Large intestine (tissue), 12 donors: Measurements from ENCODE around the gene ELL3. TPM values are rescaled to one million over a fixed set of nuclear protein-coding genes. Genes with fewer than 3 reads are reported as not detected.
A peak's percentile ranks its signal among the peaks of the same experiment; 100 is the strongest.
"Not testable (repeated sequence)": the region's sequence is repeated elsewhere in the genome, so short reads cannot be mapped to it uniquely, and the experiment has no call there.

Experiments used
- DNase-seq, 2 donors: peaks; one replicate each; pipeline versions ENCODE4 v3.0.0 to v3.0.0-alpha.2; 2013
- H3K27ac ChIP-seq: one replicate; pipeline ENCODE4 v1.5.1; 2013; ENCODE audit warnings: low read length
- H3K27me3 ChIP-seq: 2 replicates; pipeline ENCODE4 v1.6.1; 2013; ENCODE audit warnings: low read length; ENCODE audit not compliant: control insufficient read depth, insufficient read depth
- H3K36me3 ChIP-seq: 2 replicates; pipeline ENCODE4 v1.6.1; 2013; ENCODE audit warnings: low read length; ENCODE audit not compliant: control insufficient read depth, insufficient read depth
- H3K4me1 ChIP-seq: one replicate; pipeline ENCODE4 v1.6.1; 2013; ENCODE audit warnings: low read length; ENCODE audit not compliant: control insufficient read depth, insufficient read depth
- H3K4me3 ChIP-seq: one replicate; pipeline ENCODE4 v1.5.1; 2013; ENCODE audit warnings: low read length
- H3K9me3 ChIP-seq: one replicate; pipeline ENCODE4 v1.6.1; 2013; ENCODE audit warnings: mild to moderate bottlenecking, low read depth, low read length, moderate library complexity; ENCODE audit not compliant: control insufficient read depth
- WGBS: methylation state at CpG from one replicate; pipeline ENCODE4 v1.1.5; 2013; ENCODE audit warnings: low lambda C conversion rate; ENCODE audit not compliant: insufficient coverage; 5-methylcytosine and 5-hydroxymethylcytosine counted together
- long read RNA-seq, 11 donors: transcript quantifications; one replicate each; lab custom pipeline, GENCODE V29; 2026
- polyA plus RNA-seq: library from polyadenylated mRNA; unstranded; fragments of 120-200 nt; gene quantifications from one replicate; pipeline ENCODE4 v1.2.1, GENCODE V29; 2013

ELL3 gene
- 38.9 TPM for polyA plus RNA-seq
- long read RNA-seq, donor 1, result 0 reads
- long read RNA-seq, donor 2, partial matches to known transcripts, result 0 of 3 reads
- long read RNA-seq, donor 2, other reads (novel, unspliced or antisense), result 0 of 3 reads
- long read RNA-seq, donor 3, result 0 reads
- long read RNA-seq, donor 4, partial matches to known transcripts, result 0 of 1 reads
- long read RNA-seq, donor 4, other reads (novel, unspliced or antisense), result 0 of 1 reads
- long read RNA-seq, donor 5, result 0 reads
- long read RNA-seq, donor 6, partial matches to known transcripts, result 0 of 4 reads
- long read RNA-seq, donor 6, other reads (novel, unspliced or antisense), result 0 of 4 reads
- long read RNA-seq, donor 7, partial matches to known transcripts, result 0 of 1 reads
- long read RNA-seq, donor 7, other reads (novel, unspliced or antisense), result 0 of 1 reads
- long read RNA-seq, donor 8, partial matches to known transcripts, result 0 of 2 reads
- long read RNA-seq, donor 8, other reads (novel, unspliced or antisense), result 0 of 2 reads
- long read RNA-seq, donor 9, partial matches to known transcripts, result 0 of 2 reads
- long read RNA-seq, donor 9, other reads (novel, unspliced or antisense), result 0 of 2 reads
- long read RNA-seq, donor 10, partial matches to known transcripts, result 0 of 6 reads
- long read RNA-seq, donor 10, other reads (novel, unspliced or antisense), result 5 of 6 reads
- long read RNA-seq, donor 11, result 0 reads

DNA sequence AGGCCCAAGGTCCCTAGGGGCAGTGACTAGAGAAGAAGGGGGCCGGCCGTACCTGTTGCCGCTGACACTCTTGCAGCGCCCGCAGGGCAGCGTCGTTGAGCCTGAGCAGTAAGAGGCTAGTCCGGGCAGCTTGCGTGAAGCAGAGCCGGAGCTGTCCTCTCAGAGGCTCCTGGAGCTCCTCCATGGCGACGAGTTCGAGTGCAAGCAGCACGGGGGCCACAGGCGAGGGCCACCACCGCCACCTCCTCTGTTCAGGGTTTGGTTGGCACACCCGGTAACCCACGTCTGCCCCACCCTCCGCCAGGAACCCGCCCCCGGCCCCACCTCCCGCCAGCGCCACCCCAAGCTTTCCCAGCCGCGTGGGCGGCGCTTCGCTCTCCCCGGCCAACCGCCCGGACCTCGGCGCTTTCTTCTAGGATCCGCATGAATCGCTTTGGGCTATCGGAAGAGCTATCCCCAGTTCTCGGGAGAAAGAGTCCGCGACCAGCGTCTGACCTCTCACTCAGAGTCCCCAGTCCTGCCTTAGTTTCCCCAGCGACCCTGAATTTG, at the start of gene ELL3:
TSS of gene ELL3 (minus strand) at position 249 of the 549 bp plus-strand sequence. CDS start at position 184, 65 bp downstream.
- Histone ChIP-seq H3K27me3 (no peaks in the 10 kb centered on the region), H3K27ac (peak within 1 kb of the TSS; percentile 94), H3K4me1 (peaks cover 20% of the 10 kb centered on the region), H3K9me3 (no peaks in the 10 kb centered on the region), H3K4me3 (peak within 1 kb of the TSS; percentile 74), H3K36me3 (peaks cover 25% of the 10 kb centered on the region)
- no CpG with 5 or more reads among the region's 41 CpGs for WGBS
- DNase-seq, result peak; percentile 72 to 91

GRCh38 chr15:43826029-43826507, 49.3 kb upstream of the ELL3 start:
- Histone ChIP-seq H3K4me1 (peaks cover 11% of the 10 kb centered on the region), H3K27me3 (no peaks in the 10 kb centered on the region), H3K4me3 (peak overlapping the region; percentile 52), H3K36me3 (no peaks in the 10 kb centered on the region), H3K9me3 (no peaks in the 10 kb centered on the region), H3K27ac (peak overlapping the region; percentile 19)
- WGBS, result no CpG with 5 or more reads among the region's 11 CpGs
- no peak for DNase-seq

DNA sequence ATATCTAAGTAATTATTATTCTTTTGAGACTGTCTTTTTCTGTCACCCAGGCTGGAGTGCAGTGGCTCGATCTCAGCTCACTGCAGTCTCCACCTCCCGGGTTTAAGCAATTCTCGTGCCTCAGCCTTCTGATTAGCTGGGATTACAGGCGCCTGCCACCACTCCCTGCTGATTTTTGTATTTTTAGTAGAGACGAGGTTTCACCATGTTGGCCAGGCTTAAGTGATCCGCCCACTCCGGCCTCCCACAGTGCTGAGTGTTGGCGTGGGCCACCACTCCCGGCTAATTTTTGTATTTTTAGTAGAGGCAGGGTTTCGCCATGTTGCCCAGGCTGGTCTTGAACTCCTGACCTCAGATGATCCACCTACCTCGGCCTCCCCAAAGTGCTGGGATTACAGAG, 48.5 kb upstream of the ELL3 start:
- not testable (repeated sequence) for DNase-seq, H3K27ac ChIP-seq, H3K27me3 ChIP-seq, H3K36me3 ChIP-seq, H3K9me3 ChIP-seq, H3K4me3 ChIP-seq
- H3K4me1 ChIP-seq, result peaks cover 11% of the 10 kb centered on the region
- no CpG with 5 or more reads among the region's 11 CpGs for WGBS

DNA sequence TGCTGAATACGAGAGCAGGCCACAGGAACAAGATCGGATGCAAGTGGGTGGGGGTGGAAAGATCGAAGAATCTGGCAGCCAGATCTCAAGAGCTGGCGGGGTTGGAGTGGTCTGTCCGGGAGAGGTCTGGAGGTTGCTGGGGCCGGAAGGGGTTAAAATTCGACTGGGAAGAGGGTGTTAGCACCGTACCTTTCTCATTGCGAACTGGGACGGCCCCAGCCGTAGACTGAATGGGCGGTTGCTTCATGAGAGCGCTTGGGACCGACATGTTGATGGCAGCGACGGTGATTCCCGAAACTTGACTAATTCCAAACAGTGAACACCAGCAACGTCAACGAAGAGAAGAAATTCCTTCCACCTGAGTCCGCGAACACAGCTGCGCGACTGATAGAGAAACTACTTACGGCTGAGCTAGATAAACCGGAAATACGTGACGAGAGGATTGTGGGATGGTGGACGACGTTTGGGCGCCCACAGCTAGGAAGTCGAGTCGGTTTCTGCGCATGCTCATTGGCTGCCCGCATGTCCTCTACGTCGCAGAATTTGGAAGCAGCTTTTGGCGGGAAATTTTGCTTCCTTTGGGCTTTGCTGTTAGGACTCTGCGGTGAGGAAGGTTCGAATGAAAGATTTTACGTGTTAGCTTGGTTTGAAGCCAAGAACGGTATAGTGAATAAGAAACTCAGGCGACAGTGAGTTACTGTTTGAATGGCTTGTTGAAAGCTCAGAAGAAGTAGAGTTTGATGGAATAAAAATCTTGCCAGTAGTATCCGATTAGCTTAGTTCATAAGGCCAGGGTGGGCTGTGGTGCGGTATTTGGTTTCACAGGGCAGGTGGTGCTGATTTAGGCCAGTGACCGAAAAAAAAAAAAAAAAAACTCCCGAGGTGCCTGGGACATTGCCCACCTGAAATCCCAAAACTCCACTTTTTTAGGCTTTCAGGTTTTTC, 47.8 kb upstream of the ELL3 start, which contains the start of gene MFAP1:
TSS of gene MFAP1 (minus strand) at position 389 of the 945 bp plus-strand sequence. CDS start at position 268, 121 bp downstream.
- Histone ChIP-seq H3K27ac (peak within 1 kb of the TSS; percentile 87), H3K9me3 (no peaks in the 10 kb centered on the region), H3K27me3 (no peaks in the 10 kb centered on the region), H3K4me3 (peak within 1 kb of the TSS; percentile 94), H3K4me1 (peaks cover 11% of the 10 kb centered on the region), H3K36me3 (no peaks in the 10 kb centered on the region)
- WGBS, result 10% methylated on average over 7 of the region's 46 CpGs
- peak; percentile 96 to 97 for DNase-seq

DNA sequence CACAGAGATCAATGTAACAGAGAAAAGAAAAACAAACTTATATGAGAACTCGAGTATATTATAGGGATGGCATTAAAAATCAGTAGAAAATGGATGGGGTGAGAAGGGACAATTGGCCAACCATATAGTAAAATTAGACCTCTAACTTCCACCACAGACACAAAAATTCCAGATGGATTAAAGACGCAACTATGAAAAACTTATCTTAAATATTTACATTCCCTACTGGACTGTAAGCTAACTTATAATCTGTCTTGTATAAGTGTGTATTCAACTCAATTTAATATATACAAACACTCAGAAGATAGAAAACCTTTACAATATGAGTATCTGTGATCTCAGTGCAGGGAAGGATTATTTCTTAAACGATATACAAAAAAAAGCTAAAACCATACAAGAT, 44.7 kb upstream of the ELL3 start:
- peaks cover 11% of the 10 kb centered on the region for H3K36me3 ChIP-seq
- no peaks in the 10 kb centered on the region for H3K9me3 ChIP-seq
- no peak overlapping the region for H3K4me3 ChIP-seq
- no peaks in the 10 kb centered on the region for H3K27me3 ChIP-seq
- no peak overlapping the region for H3K27ac ChIP-seq
- 71% methylated on average over 2 of the region's 3 CpGs for WGBS
- no peak for DNase-seq
- H3K4me1 ChIP-seq, result peaks cover 11% of the 10 kb centered on the region

- peaks cover 69% of the 10 kb centered on the region for H3K36me3 ChIP-seq
- DNase-seq, H3K4me3 ChIP-seq, H3K9me3 ChIP-seq, H3K27me3 ChIP-seq, H3K27ac ChIP-seq, H3K4me1 ChIP-seq: not testable (repeated sequence)
- whole genome bisulfite sequencing, result no CpG with 5 or more reads among the region's 5 CpGs
These were observed 38.3 kb upstream of the ELL3 start for GRCh38 chr15:43815064-43815463.

DNA sequence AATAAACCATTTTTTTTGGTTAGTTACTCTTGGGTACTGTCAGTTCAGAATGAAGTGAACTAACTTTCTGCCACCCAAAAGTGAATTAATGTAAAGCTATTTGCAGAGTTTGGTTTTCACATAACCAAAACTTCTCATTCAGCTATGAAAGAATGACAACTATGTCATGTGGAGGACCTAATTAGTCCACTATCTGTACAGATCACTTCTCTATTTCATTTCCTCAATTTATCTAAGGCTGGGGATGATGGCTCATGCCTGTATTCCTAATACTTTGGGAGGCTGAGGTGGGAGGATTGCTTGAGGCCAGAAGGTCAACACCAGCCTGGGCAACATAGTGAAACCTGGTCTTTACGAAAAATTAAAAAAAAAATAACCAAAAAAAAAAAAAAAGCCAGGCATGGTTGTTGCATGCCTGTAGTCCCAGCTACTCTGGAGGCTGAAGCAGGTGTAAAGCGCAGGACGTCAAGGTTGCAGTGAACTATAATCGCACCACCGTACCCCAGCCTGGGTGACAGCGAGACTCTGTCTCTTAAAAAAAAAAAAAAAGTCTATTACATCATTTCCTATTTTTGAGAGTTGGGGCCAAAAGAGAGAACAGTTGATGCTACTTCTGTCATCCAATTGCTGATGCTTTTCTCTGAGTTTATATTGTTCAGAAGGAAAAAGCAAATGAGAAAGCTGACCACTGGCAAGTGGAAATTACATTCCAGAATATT, 32.4 kb upstream of the ELL3 start:
- no peaks in the 10 kb centered on the region for H3K4me1 ChIP-seq
- H3K27ac ChIP-seq, result no peak overlapping the region
- no peak for DNase-seq
- no peaks in the 10 kb centered on the region for H3K9me3 ChIP-seq
- peaks cover 89% of the 10 kb centered on the region for H3K36me3 ChIP-seq
- H3K27me3 ChIP-seq, result no peaks in the 10 kb centered on the region
- H3K4me3 ChIP-seq, result no peak overlapping the region
- 88% methylated on average over 3 of the region's 6 CpGs for WGBS

DNA sequence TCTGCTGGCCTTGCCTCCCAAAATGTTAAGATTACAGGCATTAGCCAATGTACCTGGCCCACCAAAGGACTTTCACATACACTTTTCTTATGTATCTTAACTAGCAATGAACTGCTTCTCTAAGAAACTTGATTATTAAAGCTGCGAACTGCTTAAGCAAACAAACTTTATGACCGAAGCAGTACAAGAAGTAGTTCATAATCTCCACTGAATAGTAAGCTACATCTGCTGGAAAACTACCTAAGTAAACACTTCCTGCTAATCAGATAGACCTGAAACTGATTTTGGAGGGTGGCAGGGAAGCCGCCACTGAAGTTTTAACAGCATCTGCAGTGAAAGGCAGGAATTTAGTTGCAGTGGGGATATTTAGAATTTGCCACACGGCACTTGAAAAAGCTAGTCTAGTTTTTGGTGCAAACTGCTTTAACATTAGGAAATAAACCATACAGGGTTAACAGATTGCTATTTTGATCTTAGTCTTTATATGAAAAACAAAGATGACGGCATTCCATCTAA, 31.7 kb upstream of the ELL3 start:
- H3K9me3 ChIP-seq, result no peaks in the 10 kb centered on the region
- H3K27ac ChIP-seq, result no peak overlapping the region
- no peak overlapping the region for H3K4me3 ChIP-seq
- no peaks in the 10 kb centered on the region for H3K4me1 ChIP-seq
- H3K36me3 ChIP-seq, result peaks cover 83% of the 10 kb centered on the region
- no peak for DNase-seq
- H3K27me3 ChIP-seq, result no peaks in the 10 kb centered on the region
- 80% methylated on average over 1 of the region's 5 CpGs for WGBS

DNA sequence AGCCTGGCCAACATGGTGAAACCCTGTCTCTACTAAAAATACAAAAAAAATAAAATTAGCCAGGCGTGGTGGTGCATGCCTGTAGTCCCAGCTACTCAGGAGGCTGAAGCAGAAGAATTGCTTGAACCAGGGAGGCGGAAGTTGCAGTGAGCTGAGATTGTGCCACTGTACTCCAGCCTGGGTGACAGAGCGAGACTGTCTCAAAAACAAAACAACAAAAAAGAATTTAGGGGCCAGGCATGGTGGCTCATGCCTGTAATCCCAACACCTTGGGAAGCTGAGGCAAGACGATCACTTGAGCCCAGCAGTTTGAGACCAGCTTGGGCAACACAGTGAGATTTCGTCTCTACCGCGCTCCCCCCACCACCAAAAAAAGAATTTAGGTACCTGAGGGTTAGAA, 25.9 kb upstream of the ELL3 start:
- not testable (repeated sequence) for H3K4me3 ChIP-seq, H3K27me3 ChIP-seq, DNase-seq, H3K27ac ChIP-seq, H3K9me3 ChIP-seq
- H3K36me3 ChIP-seq, result peaks cover 54% of the 10 kb centered on the region
- no CpG with 5 or more reads among the region's 7 CpGs for WGBS
- H3K4me1 ChIP-seq, result peaks cover 21% of the 10 kb centered on the region
